T-helper 9 cell (primary cell): ENCODE results near the gene BCL7C.
"Not testable (repeated sequence)": the region's sequence is repeated elsewhere in the genome, so short reads cannot be mapped to it uniquely, and the experiment has no call there.

Experiments
- DNase-seq: peaks from one replicate; pipeline ENCODE4 v3.0.0-alpha.2; 2020
- total RNA-seq, 2 donors: gene quantifications; one replicate each; lab custom pipeline; 2026; lab: John Stamatoyannopoulos, UW

The BCL7C gene
- total RNA-seq = 32.8 to 44.2 reads per million in 2 donors

- DNase-seq = peak; percentile 73
These were observed at the start of gene BCL7C for GRCh38 chr16:30893744-30894539. Gene BCL7C (minus strand): TSS chr16:30894077. CDS start chr16:30893944, 133 bp downstream.

- no peak for DNase-seq
These were observed 48.5 kb upstream of the BCL7C start for GRCh38 chr16:30942426-30942806.

DNA sequence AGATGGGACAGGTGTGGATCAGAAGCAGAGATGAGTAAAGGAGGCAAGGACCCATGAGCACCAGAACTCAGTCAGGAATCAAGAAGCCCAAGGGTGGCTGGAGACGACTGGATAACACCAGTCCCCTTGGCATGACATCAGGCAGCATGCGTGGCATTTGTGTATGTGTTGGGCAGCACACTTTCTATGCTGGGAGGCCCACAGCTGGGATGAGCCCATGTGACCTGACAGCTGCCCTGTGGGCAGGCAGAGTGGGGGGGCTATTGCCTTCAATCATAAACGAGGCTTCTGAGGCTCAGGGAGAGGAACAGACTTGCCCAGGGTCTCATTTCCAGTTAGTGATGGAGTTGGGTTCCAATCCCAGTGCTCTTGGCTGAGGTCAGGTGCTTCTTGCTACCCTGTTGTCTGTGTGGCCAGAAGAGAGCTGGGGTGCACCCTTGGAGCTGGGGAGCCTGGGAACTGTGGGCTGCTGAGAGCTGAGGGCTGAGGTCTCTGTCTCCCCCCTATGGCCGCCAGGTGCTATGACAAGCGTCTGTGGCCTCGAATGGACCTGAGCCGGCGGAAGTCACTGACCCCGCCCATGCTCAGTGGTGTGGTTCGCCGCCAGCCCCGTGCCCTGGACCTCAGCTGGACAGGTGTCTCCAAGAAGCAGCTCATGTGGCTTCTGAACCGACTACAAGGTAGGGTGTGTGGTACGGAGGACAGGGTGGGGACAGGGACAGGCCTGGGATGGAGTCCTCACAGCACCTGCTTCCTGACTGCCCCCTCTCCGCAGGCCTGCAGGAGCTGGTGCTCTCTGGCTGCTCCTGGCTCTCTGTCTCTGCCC is 47.9 kb upstream of the BCL7C start:
- peak; percentile 50 for DNase-seq

DNA sequence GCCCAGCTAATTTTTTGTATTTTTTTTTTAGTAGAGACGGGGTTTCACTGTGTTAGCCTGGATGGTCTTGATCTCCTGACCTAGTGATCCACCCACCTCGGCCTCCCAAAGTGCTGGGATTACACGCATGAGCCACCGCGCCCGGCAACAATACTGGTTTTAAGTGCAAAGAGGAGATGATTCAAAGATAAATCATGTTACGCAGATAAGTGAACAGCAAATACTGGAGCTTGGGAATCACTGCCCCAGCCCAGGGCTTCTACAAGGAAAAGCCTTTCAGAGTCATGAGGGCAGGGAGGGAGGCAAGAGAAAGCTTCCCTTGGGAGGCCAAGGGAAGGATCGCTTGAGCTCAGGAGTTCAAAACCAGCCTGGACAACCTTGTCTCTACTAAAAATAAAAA is 45.7 kb upstream of the BCL7C start:
- not testable (repeated sequence) for DNase-seq

DNA sequence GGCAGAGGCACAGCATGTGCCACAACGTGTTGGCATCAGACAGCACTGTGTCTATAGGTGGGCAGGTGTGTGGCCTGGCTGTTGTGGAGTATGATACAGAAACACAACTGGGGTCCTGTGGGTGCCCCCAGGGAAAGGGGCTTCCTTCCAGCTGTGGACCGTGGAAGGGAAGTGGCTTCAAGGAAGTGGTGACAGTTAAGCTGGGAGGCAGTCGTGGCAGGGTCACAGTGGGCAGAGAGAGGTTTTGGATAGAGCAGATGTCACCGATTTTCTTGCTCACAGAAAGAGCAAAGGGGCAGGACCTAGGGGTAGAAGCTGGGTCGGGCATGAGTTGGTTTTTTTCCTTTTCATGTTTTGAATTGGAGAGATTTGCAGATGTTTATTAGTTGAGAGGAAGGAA is 43.8 kb upstream of the BCL7C start:
- no peak for DNase-seq

GRCh38 chr16:30934827-30935557 is 41.1 kb upstream of the BCL7C start:
- DNase-seq = no peak

- DNase-seq = no peak
These were observed 37.3 kb upstream of the BCL7C start for GRCh38 chr16:30931068-30931650.

GRCh38 chr16:30930160-30930571 is 36.3 kb upstream of the BCL7C start:
- DNase-seq = no peak

- DNase-seq = no peak
These were observed 35.3 kb upstream of the BCL7C start for GRCh38 chr16:30929167-30929566.

DNA sequence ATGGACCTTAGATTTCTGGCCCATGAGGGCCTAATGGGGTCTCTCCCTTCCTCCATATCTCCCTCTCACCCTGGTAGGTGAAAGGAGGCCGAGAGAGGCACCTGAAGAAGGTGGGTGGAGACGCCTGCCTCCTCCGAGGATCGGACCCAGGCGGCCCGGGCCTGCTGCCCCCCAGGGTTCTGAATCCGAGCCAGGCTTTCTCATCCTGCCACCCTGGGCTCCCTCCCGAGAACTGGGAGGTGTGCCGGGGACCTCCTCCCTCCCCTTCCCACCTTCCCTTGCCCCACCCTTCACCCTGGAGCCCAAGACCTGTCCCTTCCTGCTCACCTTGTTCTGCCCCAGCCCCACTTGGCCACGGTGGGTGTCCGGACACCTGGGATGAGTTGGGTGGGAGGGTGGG is 34.5 kb upstream of the BCL7C start:
- DNase-seq = no peak

- no peak for DNase-seq
These were observed 34.0 kb upstream of the BCL7C start for GRCh38 chr16:30927789-30928378.

DNA sequence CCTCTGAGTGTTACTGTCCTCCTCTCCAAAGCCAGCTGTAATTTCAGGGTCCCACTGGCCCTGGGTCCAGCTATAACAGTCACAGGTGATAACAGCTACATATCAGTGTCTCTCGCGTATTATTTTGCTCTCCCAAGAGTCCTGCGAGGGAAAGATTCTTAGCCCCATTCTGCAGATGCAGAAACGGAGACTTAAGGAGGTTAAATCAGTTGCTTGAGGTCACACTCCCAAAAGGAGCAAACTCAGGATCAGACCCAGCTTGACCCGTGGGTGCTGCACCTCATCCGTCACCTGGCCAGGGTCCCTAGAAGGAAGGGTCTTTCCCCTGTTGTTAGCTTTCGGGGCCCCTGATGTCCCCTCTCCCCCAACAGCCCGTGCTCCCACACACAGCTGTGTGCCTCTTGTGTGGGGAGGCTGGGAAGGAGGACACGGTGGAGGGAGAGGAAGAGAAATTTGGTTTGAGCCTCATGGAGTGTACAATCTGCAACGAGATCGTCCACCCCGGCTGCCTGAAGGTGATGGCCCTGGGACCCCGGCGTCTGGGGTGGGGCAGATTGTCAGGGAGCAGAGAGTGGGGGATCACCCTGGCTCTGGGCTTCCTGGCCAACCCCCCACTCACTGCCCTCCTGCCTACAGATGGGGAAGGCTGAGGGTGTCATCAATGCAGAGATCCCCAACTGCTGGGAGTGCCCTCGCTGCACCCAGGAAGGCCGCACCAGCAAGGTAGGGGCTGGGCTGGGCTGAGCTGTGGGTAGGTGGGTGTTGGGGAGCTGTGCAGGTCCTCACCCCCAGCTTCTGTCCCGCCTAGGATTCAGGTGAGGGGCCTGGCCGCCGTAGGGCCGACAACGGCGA is 33.3 kb upstream of the BCL7C start:
- DNase-seq = no peak

DNA sequence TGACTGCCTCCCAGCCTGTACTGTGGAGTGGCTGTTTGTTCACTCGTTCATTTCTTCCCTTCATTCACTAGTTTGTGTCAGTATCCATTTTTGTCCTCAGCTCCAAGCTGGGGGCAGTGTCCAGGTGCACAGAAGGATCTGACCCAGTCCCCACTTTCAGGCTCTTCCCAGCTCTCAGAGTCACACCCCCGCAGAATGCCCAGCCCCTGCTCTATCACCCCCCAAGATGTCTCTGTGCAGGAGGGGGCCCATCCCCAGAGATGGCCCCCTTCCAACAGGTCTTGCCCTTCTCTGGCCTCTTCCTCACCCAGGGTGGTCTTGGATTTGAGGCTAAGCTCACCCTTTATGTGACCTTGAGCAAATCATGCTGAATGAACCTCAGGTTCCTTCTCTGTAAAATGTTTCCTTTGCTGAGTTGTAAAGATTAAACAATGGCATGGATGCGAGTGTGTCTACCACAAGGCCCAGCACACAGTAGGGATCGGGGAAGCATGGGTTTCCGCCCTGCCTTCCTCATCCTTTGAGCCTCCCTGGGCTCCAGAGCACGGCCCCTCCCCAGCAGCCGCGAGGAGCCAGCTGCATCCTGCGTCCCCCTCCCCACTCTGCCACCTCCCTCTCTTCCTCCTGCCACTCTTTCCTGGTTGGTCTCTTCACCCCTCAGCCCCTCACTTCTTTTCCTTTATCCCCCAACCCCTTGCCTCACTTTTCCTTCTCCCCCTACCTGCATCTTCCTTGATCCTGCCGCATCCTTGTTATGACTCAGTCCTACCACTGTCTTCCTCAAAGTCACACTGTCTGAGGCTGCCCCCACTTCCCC is 32.3 kb upstream of the BCL7C start:
- DNase-seq = no peak

DNA sequence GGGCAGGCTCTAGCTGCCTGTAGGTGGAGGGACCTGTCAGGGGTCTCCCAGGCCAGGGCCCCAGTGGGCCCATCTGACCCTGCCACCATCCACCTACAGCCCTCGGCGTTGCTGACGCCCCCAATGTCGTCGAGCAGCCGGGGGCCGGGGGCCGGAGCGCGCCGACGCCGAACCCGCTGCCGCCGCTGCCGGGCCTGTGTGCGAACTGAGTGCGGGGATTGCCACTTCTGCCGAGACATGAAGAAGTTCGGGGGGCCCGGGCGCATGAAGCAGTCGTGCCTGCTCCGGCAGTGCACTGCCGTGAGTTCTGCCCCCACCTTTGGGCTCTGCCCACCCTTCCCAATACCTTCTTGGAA is 31.7 kb upstream of the BCL7C start:
- no peak for DNase-seq

GRCh38 chr16:30924913-30925631 is 31.2 kb upstream of the BCL7C start:
- DNase-seq = no peak

- DNase-seq = no peak
These were observed 30.4 kb upstream of the BCL7C start for GRCh38 chr16:30924076-30924912.

- DNase-seq = peak; percentile 21
These were observed 29.7 kb upstream of the BCL7C start, which contains the start of gene FBXL19 for GRCh38 chr16:30923554-30924075. Gene FBXL19 (plus strand): TSS chr16:30923572. CDS start chr16:30925755, 2,183 bp downstream.

- DNase-seq = peak; percentile 92
These were observed 29.2 kb upstream of the BCL7C start for GRCh38 chr16:30922960-30923535.
